ENCODE measurements around the gene CLEC4C. TPM values are rescaled to one million over a fixed set of nuclear protein-coding genes. Genes with fewer than 3 reads are reported as not detected.

CLEC4C gene
- total and polyA plus RNA-seq, 2 of the 4 experiments (the other 2 are of a cell fraction), result not detected

Small RNAs within 50 kb of the gene (microRNA-seq; reads per million reads assigned to microRNA genes)
- not detected for gene RF00019 (ENCODE audit: insufficient read depth, insufficient read length)

Small RNAs within 50 kb of the gene (small RNA-seq; reads per million reads assigned to genes)
- 0 reads per million in 5 experiments for gene RF00019

Other genes with a start within 250 kb of the CLEC4C start
- not detected in 2 replicates for gene CD163, start 243.6 kb downstream of the CLEC4C start, total RNA-seq (2012; rRNA removed)
- not detected in 2 replicates for gene CD163, start 243.6 kb downstream of the CLEC4C start, polyA plus RNA-seq (2012; rRNA removed)
- gene APOBEC1, start 81.5 kb downstream of the CLEC4C start, total RNA-seq (2012; rRNA removed), result not detected in 2 replicates
- gene APOBEC1, start 81.5 kb downstream of the CLEC4C start, polyA plus RNA-seq (2012; rRNA removed), result not detected in 2 replicates
- gene GDF3, start 51.6 kb downstream of the CLEC4C start, total RNA-seq (2012; rRNA removed), result not detected in 2 replicates
- gene GDF3, start 51.6 kb downstream of the CLEC4C start, polyA plus RNA-seq (2012; rRNA removed), result not detected in 2 replicates
- gene DPPA3, start 35.9 kb downstream of the CLEC4C start, total RNA-seq (2012; rRNA removed), result not detected in 2 replicates
- gene DPPA3, start 35.9 kb downstream of the CLEC4C start, polyA plus RNA-seq (2012; rRNA removed), result not detected in 2 replicates
- gene NANOGNB, start 17.8 kb upstream of the CLEC4C start, total RNA-seq (2012; rRNA removed), result not detected in 2 replicates
- not detected in 2 replicates for gene NANOGNB, start 17.8 kb upstream of the CLEC4C start, polyA plus RNA-seq (2012; rRNA removed)
- gene NANOG, start 42.0 kb upstream of the CLEC4C start, total RNA-seq (2012; rRNA removed), result not detected in 2 replicates
- not detected in 2 replicates for gene NANOG, start 42.0 kb upstream of the CLEC4C start, polyA plus RNA-seq (2012; rRNA removed)
- gene SLC2A14, start 125.5 kb upstream of the CLEC4C start, total RNA-seq (2012; rRNA removed), result under 0.01 TPM in 1 of 2 replicates, not detected in the other
- gene SLC2A14, start 125.5 kb upstream of the CLEC4C start, polyA plus RNA-seq (2012; rRNA removed), result 0.05 and 0.07 TPM in 2 replicates
- 54.8 and 113 TPM in 2 replicates for gene SLC2A3, start 188.8 kb upstream of the CLEC4C start, total RNA-seq (2012; rRNA removed)
- 38.2 and 46.1 TPM in 2 replicates for gene SLC2A3, start 188.8 kb upstream of the CLEC4C start, polyA plus RNA-seq (2012; rRNA removed)

Data from IMR-90 (cell line).